Endothelial cell of umbilical vein (primary cell): ENCODE results near the gene FAM20B. TPM values are rescaled to one million over a fixed set of nuclear protein-coding genes. Genes with fewer than 3 reads are reported as not detected.

ENCODE experiments used
- BruUV-seq: library from RNA; stranded (reverse); fragments of 400-500 nt; replicated peaks from 2 replicates; lab custom pipeline; 2021; lab: Mats Ljungman, UMichigan
- CTCF ChIA-PET: fragments of 300-600, 350-600 bp; sonication (Branson Sonifier 250); formaldehyde crosslinking; loops from one replicate; lab custom pipeline; 2021; ENCODE audit warnings: antibody characterized with exemption, inconsistent platforms; lab: Charles Lee
- POLR2A ChIA-PET: fragments of 300-600, 350-600 bp; sonication (Branson Sonifier 250); formaldehyde crosslinking; loops from one replicate; lab custom pipeline; 2021; ENCODE audit warnings: antibody characterized with exemption, inconsistent platforms; lab: Charles Lee
- DNase-seq: peaks from one replicate; pipeline ENCODE4 v3.0.0-alpha.2; 2011; ENCODE audit warnings: low read depth, low spot score
- FAIRE-seq: peaks from 2 replicates; lab custom pipeline; 2011; peaks lifted over from hg19 to GRCh38; lab: Jason Lieb, UNC
- H2AFZ ChIP-seq: 2 replicates; pipeline ENCODE4 v1.6.0; 2012; ENCODE audit warnings: low read depth, low read length, control low read depth, inconsistent platforms
- H3K27ac ChIP-seq: 2 replicates; pipeline ENCODE4 v1.5.1; 2011; ENCODE audit warnings: low read depth, mild to moderate bottlenecking, control low read depth, low read length, moderate library complexity; ENCODE audit not compliant: insufficient read depth
- H3K27me3 ChIP-seq, 2 experiments: 2 replicates each; pipeline versions ENCODE4 v1.6.0 to v1.6.1; 2011; ENCODE audit warnings: low read length in 2 of 2, mixed read lengths in 1 of 2; ENCODE audit not compliant: control insufficient read depth in 2 of 2, insufficient read depth in 2 of 2
- H3K36me3 ChIP-seq, 2 experiments: 2 replicates in 1 of 2; 3 replicates in 1 of 2; pipeline ENCODE4 v1.5.1; 2011; ENCODE audit warnings: low read length in 2 of 2, mild to moderate bottlenecking in 1 of 2, moderate library complexity in 1 of 2; ENCODE audit not compliant: control insufficient read depth in 2 of 2, insufficient read depth in 2 of 2; ENCODE audit errors: extremely low read depth in 1 of 2
- H3K4me1 ChIP-seq: 3 replicates; pipeline ENCODE4 v1.5.1; 2011; ENCODE audit warnings: mild to moderate bottlenecking, low read length; ENCODE audit not compliant: control insufficient read depth, insufficient read depth; ENCODE audit errors: extremely low read depth
- H3K4me2 ChIP-seq: 2 replicates; pipeline ENCODE4 v1.6.1; 2011; ENCODE audit warnings: low read length, control low read depth, mixed read lengths; ENCODE audit not compliant: insufficient read depth
- H3K4me3 ChIP-seq, 3 experiments: fragments of 200-600 bp in 1 of 3; sonication (generic), shearing (Covaris generic) in 1 of 3; replicated peaks in 1 of 3; 2 replicates each; pipeline ENCODE4 v1.5.1; 2011 to 2016; ENCODE audit warnings: control low read depth in 3 of 3, low read length in 3 of 3, mild to moderate bottlenecking in 2 of 3, inconsistent platforms in 1 of 3, low read depth in 1 of 3, moderate library complexity in 1 of 3; ENCODE audit not compliant: insufficient read depth in 1 of 3
- H3K79me2 ChIP-seq: 2 replicates; pipeline ENCODE4 v1.6.0; 2012; ENCODE audit warnings: low read length, inconsistent platforms; ENCODE audit not compliant: control insufficient read depth, insufficient read depth
- H3K9ac ChIP-seq: replicated peaks from 2 replicates; pipeline ENCODE3; 2011; ENCODE audit warnings: low read length, control low read depth; ENCODE audit not compliant: insufficient read depth; ENCODE audit errors: extremely low read depth
- H3K9me1 ChIP-seq: replicated peaks from 3 replicates; pipeline ENCODE4 v1.6.0; 2011; ENCODE audit warnings: mild to moderate bottlenecking, low read length; ENCODE audit not compliant: control insufficient read depth, insufficient read depth; ENCODE audit errors: extremely low read depth
- H3K9me3 ChIP-seq: replicated peaks from 2 replicates; pipeline ENCODE4 v1.5.1; 2012; ENCODE audit warnings: low read length, inconsistent platforms; ENCODE audit not compliant: control insufficient read depth, insufficient read depth
- H4K20me1 ChIP-seq: replicated peaks from 2 replicates; pipeline ENCODE3; 2011; ENCODE audit warnings: mild to moderate bottlenecking, low read length; ENCODE audit not compliant: control insufficient read depth, insufficient read depth; ENCODE audit errors: extremely low read depth
- EZH2 ChIP-seq: IDR thresholded peaks from 2 replicates; pipeline ENCODE4 v1.6.1; 2012; ENCODE audit warnings: borderline replicate concordance, low read depth, mild to moderate bottlenecking, moderate library complexity, low read length, inconsistent platforms; ENCODE audit not compliant: severe bottlenecking
- FOS ChIP-seq: IDR thresholded peaks from 2 replicates; pipeline ENCODE4 v1.6.1; 2011; ENCODE audit warnings: mild to moderate bottlenecking, low read length, moderate library complexity, borderline replicate concordance; ENCODE audit not compliant: insufficient read depth
- GATA2 ChIP-seq: IDR thresholded peaks from 2 replicates; pipeline ENCODE4 v1.7.0; 2011; ENCODE audit warnings: low read depth, mild to moderate bottlenecking, moderate library complexity, mixed read lengths, low read length; ENCODE audit not compliant: insufficient read length, insufficient read depth
- JUN ChIP-seq: IDR thresholded peaks from 2 replicates; pipeline ENCODE4 v1.6.1; 2011; ENCODE audit warnings: borderline replicate concordance, low read depth; ENCODE audit not compliant: insufficient read length, insufficient read depth
- MAX ChIP-seq: IDR thresholded peaks from 2 replicates; pipeline ENCODE4 v1.6.1; 2011; ENCODE audit not compliant: insufficient read depth, insufficient read length
- MYC ChIP-seq: IDR thresholded peaks from one replicate; pipeline ENCODE4 v1.6.1; 2011; ENCODE audit warnings: mild to moderate bottlenecking, low read depth, low read length
- POLR2A ChIP-seq: IDR thresholded peaks from 2 replicates; pipeline ENCODE4 v1.6.1; 2012; ENCODE audit warnings: low read depth, mild to moderate bottlenecking, control low read depth, low read length
- POLR2AphosphoS5 ChIP-seq: IDR thresholded peaks from 2 replicates; pipeline ENCODE4 v1.6.1; 2012; ENCODE audit warnings: low read depth, mild to moderate bottlenecking, control low read depth, low read length, moderate library complexity; ENCODE audit not compliant: insufficient read depth
- dilution Hi-C: fragments of 300-500 bp; cut with MboI; formaldehyde crosslinking; loops from one replicate; pipeline ENCODE4 v1.15.0; 2019; ENCODE audit warnings: low sequenced_read_pairs; ENCODE audit not compliant: extremely low pct_ligation_motif_present
- intact Hi-C: fragments of 100-400 bp; cut with micrococcal nuclease; formaldehyde crosslinking; loops from one replicate; pipeline ENCODE4 v1.10.0; 2022
- polyA plus RNA-seq, 4 experiments: library from polyadenylated mRNA; depleted of rRNA in 3 of 4; stranded (reverse) in 3 of 4; unstranded in 1 of 4; fragments of >200 nt; gene quantifications; 2 replicates each; pipeline versions ENCODE4 v1.2.1 to v1.2.3, GENCODE V29; 2011 to 2012; ENCODE audit warnings: missing spikeins in 1 of 4
- total RNA-seq: library from RNA; stranded (reverse); gene quantifications from 2 replicates; pipeline ENCODE4 v1.2.3, GENCODE V29; 2021
- TF ChIP-seq, protein P1 (sequence below), 2 donors: IDR thresholded peaks; 1 replicate in 1 of 2; 2 replicates in 1 of 2; pipeline ENCODE4 v1.5.1; 2011; ENCODE audit warnings: low read length in 2 of 2, mild to moderate bottlenecking in 2 of 2, moderate library complexity in 2 of 2, control low read depth in 1 of 2, inconsistent platforms in 1 of 2, low read depth in 1 of 2; ENCODE audit not compliant: insufficient read depth in 1 of 2; ENCODE audit errors: extremely low read depth in 1 of 2

FAM20B gene
- total and polyA plus RNA-seq, 2 donors (not counting 3 experiments of a cell fraction or from before 2014, with no cell fraction given) = 10.0 to 35.1 TPM

- POLR2A ChIA-PET = no interaction called here
- Histone ChIP-seq H2AFZ (no peak overlapping the region), H4K20me1 (no peaks in the 10 kb centered on the region), H3K36me3 (no peaks in the 10 kb centered on the region), H3K4me2 (no peak overlapping the region), H3K27ac (no peak overlapping the region), H3K9me1 (no peaks in the 10 kb centered on the region), H3K4me1 (no peaks in the 10 kb centered on the region), H3K4me3 (no peak overlapping the region), H3K79me2 (no peaks in the 10 kb centered on the region), H3K27me3 (no peaks in the 10 kb centered on the region), H3K9me3 (no peaks in the 10 kb centered on the region), H3K9ac (no peak overlapping the region)
- FAIRE-seq (no peak), DNase-seq (no peak)
- TF ChIP-seq JUN (no peak), POLR2AphosphoS5 (no peak), POLR2A (no peak), GATA2 (no peak), FOS (no peak), EZH2 (no peak), MYC (no peak), MAX (no peak)
- TF ChIP-seq, protein P1, sequence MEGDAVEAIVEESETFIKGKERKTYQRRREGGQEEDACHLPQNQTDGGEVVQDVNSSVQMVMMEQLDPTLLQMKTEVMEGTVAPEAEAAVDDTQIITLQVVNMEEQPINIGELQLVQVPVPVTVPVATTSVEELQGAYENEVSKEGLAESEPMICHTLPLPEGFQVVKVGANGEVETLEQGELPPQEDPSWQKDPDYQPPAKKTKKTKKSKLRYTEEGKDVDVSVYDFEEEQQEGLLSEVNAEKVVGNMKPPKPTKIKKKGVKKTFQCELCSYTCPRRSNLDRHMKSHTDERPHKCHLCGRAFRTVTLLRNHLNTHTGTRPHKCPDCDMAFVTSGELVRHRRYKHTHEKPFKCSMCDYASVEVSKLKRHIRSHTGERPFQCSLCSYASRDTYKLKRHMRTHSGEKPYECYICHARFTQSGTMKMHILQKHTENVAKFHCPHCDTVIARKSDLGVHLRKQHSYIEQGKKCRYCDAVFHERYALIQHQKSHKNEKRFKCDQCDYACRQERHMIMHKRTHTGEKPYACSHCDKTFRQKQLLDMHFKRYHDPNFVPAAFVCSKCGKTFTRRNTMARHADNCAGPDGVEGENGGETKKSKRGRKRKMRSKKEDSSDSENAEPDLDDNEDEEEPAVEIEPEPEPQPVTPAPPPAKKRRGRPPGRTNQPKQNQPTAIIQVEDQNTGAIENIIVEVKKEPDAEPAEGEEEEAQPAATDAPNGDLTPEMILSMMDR (IDR thresholded peaks at IDR 0.05; ENCODE audit: extremely low read depth in 1 of 2, insufficient read depth in 1 of 2, low read depth in 1 of 2, low read length in 2 of 2) = no peak
- intact Hi-C loops (no loop called here), dilution Hi-C loops (no loop called here)
- BruUV-seq = no TSS peak
- CTCF ChIA-PET = no interaction called here
Observed at GRCh38 chr1:178993559-178993958, 32.1 kb upstream of the FAM20B start.
